Measurements from ENCODE around the gene FOSL2.

The FOSL2 gene

DNA sequence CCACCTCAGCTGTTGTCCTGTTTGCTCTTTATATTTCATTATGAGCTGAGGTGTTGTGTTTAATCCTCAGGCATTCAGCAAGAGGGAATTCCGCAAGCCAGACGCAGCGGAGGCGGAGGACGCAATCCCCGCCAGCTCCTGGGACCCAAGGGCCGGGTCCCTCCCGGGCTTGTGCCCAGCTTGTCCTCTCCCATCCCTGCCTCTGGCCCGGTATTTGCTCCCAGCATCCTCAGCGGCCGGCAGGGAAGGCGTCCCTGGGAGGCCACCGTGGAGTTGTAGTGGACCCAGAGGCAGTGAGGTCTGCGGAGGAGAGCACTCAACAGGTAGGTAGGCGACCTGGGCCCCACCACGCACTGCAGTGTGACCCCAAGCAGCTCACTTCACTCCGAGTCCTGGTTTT lies 42.5 kb upstream of the FOSL2 start:
- TF ChIP-seq TEAD4 (IDR thresholded peaks at IDR 0.05) (no peak), FOXM1 (IDR thresholded peaks at IDR 0.05; ENCODE audit: borderline replicate concordance, low read depth) (no peak), TAF1 (IDR thresholded peaks at IDR 0.05; ENCODE audit: low read depth) (no peak), NFIC (IDR thresholded peaks at IDR 0.05) (no peak), EGR1 (IDR thresholded peaks at IDR 0.05) (no peak), EP300 (IDR thresholded peaks at IDR 0.05; ENCODE audit: borderline replicate concordance) (no peak), CEBPB (IDR thresholded peaks at IDR 0.05) (no peak), ZBTB7A (IDR thresholded peaks at IDR 0.05; ENCODE audit: low read depth) (no peak), CREB1 (IDR thresholded peaks at IDR 0.05; ENCODE audit: low read depth) (no peak), RAD21 (IDR thresholded peaks at IDR 0.05; ENCODE audit: low read depth) (no peak), YY1 (IDR thresholded peaks at IDR 0.05; ENCODE audit: low read depth) (no peak), TCF12 (IDR thresholded peaks at IDR 0.05; ENCODE audit: low read depth) (no peak)
- TF ChIP-seq, protein P1, sequence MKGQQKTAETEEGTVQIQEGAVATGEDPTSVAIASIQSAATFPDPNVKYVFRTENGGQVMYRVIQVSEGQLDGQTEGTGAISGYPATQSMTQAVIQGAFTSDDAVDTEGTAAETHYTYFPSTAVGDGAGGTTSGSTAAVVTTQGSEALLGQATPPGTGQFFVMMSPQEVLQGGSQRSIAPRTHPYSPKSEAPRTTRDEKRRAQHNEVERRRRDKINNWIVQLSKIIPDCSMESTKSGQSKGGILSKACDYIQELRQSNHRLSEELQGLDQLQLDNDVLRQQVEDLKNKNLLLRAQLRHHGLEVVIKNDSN (IDR thresholded peaks at IDR 0.05), result no peak
- TF ChIP-seq, protein P2, sequence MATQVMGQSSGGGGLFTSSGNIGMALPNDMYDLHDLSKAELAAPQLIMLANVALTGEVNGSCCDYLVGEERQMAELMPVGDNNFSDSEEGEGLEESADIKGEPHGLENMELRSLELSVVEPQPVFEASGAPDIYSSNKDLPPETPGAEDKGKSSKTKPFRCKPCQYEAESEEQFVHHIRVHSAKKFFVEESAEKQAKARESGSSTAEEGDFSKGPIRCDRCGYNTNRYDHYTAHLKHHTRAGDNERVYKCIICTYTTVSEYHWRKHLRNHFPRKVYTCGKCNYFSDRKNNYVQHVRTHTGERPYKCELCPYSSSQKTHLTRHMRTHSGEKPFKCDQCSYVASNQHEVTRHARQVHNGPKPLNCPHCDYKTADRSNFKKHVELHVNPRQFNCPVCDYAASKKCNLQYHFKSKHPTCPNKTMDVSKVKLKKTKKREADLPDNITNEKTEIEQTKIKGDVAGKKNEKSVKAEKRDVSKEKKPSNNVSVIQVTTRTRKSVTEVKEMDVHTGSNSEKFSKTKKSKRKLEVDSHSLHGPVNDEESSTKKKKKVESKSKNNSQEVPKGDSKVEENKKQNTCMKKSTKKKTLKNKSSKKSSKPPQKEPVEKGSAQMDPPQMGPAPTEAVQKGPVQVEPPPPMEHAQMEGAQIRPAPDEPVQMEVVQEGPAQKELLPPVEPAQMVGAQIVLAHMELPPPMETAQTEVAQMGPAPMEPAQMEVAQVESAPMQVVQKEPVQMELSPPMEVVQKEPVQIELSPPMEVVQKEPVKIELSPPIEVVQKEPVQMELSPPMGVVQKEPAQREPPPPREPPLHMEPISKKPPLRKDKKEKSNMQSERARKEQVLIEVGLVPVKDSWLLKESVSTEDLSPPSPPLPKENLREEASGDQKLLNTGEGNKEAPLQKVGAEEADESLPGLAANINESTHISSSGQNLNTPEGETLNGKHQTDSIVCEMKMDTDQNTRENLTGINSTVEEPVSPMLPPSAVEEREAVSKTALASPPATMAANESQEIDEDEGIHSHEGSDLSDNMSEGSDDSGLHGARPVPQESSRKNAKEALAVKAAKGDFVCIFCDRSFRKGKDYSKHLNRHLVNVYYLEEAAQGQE (IDR thresholded peaks at IDR 0.05; ENCODE audit: low read depth), result no peak
- TF ChIP-seq, protein P3, sequence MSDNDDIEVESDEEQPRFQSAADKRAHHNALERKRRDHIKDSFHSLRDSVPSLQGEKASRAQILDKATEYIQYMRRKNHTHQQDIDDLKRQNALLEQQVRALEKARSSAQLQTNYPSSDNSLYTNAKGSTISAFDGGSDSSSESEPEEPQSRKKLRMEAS (IDR thresholded peaks at IDR 0.05), result no peak

DNA sequence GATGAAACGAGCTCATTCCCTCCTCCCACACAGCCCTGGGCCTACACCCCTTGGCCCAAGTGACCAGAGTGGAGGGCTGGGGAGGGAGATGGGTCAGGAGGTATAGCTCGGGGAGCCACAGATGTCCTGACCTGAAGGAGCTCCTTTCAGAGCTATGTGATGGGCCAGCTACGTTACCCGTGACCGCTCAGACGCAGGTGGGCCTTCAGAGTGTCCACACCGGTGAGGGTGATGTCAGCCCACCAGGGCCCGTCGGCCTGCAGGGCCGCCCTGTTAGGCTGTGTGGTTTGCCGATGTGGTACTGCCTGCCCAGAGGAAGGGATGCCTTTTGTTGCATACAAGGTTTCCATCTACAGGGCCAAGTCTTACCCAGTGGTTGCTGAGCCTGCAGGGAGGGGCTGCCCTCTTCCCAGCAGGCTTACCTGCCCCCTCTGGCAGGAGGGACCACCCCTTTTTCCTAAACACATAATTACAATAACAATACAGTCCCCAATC lies 41.8 kb upstream of the FOSL2 start:
- no peak for TF ChIP-seq EP300 (IDR thresholded peaks at IDR 0.05; ENCODE audit: borderline replicate concordance)
- TF ChIP-seq, protein P2 (IDR thresholded peaks at IDR 0.05; ENCODE audit: low read depth), result no peak
- no peak for TF ChIP-seq NFIC (IDR thresholded peaks at IDR 0.05)
- TF ChIP-seq CREB1 (IDR thresholded peaks at IDR 0.05; ENCODE audit: low read depth), result no peak
- no peak for TF ChIP-seq TEAD4 (IDR thresholded peaks at IDR 0.05)
- TF ChIP-seq, protein P3 (IDR thresholded peaks at IDR 0.05), result no peak
- no peak for TF ChIP-seq CEBPB (IDR thresholded peaks at IDR 0.05)
- no peak for TF ChIP-seq TAF1 (IDR thresholded peaks at IDR 0.05; ENCODE audit: low read depth)
- no peak for TF ChIP-seq ZBTB7A (IDR thresholded peaks at IDR 0.05; ENCODE audit: low read depth)
- TF ChIP-seq, protein P1 (IDR thresholded peaks at IDR 0.05), result no peak
- no peak for TF ChIP-seq EGR1 (IDR thresholded peaks at IDR 0.05)
- no peak for TF ChIP-seq RAD21 (IDR thresholded peaks at IDR 0.05; ENCODE audit: low read depth)
- no peak for TF ChIP-seq TCF12 (IDR thresholded peaks at IDR 0.05; ENCODE audit: low read depth)

DNA sequence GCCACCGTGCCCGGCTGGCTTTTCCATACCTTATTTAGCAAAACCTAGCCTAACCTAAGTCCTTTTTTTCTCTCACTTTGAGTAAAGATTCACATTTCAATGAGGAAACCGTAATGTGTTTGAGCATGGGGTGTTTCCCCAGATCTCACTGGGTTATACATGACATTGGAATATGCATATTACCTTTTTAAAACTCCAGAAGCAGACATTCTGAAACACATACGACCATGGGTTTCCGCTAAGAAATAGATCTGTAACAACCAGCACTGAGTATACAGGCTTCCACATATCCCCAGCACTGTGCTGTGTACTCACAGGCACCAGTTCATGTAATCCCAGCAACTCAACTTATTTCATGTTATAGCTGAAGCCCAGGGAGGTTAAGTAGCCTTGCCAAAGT lies 41.0 kb upstream of the FOSL2 start:
- TF ChIP-seq YY1 (IDR thresholded peaks at IDR 0.05; ENCODE audit: low read depth) (no peak), TEAD4 (IDR thresholded peaks at IDR 0.05) (no peak), NFIC (IDR thresholded peaks at IDR 0.05) (no peak), TCF12 (IDR thresholded peaks at IDR 0.05; ENCODE audit: low read depth) (no peak), FOXM1 (IDR thresholded peaks at IDR 0.05; ENCODE audit: borderline replicate concordance, low read depth) (no peak), RAD21 (IDR thresholded peaks at IDR 0.05; ENCODE audit: low read depth) (no peak), TAF1 (IDR thresholded peaks at IDR 0.05; ENCODE audit: low read depth) (no peak)
- TF ChIP-seq, protein P3 (IDR thresholded peaks at IDR 0.05), result no peak
- TF ChIP-seq, protein P1 (IDR thresholded peaks at IDR 0.05), result no peak
- TF ChIP-seq, protein P2 (IDR thresholded peaks at IDR 0.05; ENCODE audit: low read depth), result no peak

DNA sequence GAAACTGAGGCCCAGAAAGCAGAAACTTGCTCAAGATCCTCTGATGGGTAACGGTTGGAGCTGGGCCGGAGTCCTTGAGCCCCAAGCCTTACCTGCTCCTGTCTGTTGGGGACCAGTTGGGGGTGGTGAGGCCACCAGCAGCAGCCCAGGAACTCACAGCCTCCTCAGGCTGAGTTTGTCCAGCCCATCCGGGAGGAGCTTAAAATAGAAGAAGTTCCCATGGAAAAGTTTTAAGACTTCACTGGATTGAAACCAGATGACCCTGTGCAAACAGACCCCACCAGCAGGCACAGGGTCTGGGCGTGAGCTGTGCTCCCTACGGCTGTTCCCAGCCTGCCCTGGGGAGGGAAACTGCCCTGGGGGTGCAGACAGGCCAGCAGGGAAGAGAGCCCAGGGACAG lies 40.6 kb upstream of the FOSL2 start:
- TF ChIP-seq, protein P3 (IDR thresholded peaks at IDR 0.05), result no peak
- TF ChIP-seq EP300 (IDR thresholded peaks at IDR 0.05; ENCODE audit: borderline replicate concordance) (no peak), RAD21 (IDR thresholded peaks at IDR 0.05; ENCODE audit: low read depth) (no peak), NFIC (IDR thresholded peaks at IDR 0.05) (no peak), YY1 (IDR thresholded peaks at IDR 0.05; ENCODE audit: low read depth) (no peak), ZBTB7A (IDR thresholded peaks at IDR 0.05; ENCODE audit: low read depth) (no peak), CEBPB (IDR thresholded peaks at IDR 0.05) (no peak)
- TF ChIP-seq, protein P1 (IDR thresholded peaks at IDR 0.05), result no peak
- TF ChIP-seq, protein P2 (IDR thresholded peaks at IDR 0.05; ENCODE audit: low read depth), result no peak
